NCI-H2107 (cell line): ENCODE results near the gene CDC42BPA.

Experiments used
- DNase-seq: peaks from one replicate; lab custom pipeline; 2025; lab: John Stamatoyannopoulos, UW

CDC42BPA gene

DNA sequence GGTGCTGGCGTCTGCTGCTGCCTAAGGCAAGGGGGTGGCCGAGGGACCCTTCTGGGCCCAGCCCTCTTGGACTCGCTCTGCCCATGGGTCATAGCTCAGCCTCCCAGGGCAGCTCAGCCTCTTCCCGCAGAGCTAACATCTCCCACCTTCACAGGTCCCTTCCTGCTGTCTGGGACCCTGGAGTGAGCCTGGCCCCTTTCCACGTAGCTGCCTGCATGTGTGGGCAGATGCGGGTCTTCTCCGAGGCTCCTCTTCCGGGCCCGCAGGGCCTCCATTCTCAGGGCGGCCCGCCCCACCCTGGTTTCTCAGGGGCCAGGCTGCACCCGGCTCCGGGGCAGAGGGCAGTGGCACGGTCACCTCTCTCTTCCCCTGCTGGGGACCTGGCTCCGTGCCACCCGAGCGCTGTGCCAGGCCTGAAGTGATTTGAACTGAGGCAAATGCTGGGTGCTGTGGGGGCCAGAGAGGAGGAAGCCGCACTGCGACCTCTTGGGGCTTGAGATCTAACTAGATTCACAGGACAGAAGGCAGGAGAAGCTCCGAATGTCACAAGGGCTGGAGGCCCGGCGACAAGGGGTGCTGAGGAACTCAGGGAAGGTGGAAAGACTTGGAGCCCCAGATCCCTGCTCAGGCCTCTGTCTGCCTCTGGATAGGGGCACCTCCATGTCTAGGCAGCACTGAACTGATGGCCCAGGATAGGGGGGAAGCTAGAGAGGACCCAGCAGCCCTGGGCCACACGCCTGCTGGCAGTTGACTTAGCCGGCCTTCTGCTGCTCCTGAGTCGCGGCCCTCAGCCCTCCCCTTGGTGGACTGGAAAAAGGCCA is 337.5 kb downstream of the CDC42BPA start:
- no peak for DNase-seq

DNA sequence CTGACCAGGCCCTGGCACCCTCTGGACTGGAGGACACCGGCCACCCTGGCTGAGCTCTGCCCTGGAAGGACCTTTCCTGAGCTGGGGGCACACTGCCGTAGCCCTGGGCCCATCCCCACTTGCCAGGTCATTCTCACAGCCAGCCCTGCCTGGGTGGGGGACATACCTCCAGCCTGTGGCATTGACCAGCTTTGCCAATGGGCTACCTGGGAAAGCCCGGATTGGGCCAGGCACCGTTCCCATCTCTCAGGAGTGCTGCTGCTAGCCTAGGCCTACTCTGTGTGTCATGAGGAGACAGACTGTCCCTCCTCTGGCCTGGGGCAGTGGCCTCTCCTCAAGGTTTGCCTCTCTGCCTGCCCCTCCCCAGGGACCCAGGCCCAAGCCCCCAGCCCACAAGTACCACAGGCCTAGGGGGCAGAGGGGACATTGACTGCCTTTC is 338.2 kb downstream of the CDC42BPA start:
- no peak for DNase-seq

DNA sequence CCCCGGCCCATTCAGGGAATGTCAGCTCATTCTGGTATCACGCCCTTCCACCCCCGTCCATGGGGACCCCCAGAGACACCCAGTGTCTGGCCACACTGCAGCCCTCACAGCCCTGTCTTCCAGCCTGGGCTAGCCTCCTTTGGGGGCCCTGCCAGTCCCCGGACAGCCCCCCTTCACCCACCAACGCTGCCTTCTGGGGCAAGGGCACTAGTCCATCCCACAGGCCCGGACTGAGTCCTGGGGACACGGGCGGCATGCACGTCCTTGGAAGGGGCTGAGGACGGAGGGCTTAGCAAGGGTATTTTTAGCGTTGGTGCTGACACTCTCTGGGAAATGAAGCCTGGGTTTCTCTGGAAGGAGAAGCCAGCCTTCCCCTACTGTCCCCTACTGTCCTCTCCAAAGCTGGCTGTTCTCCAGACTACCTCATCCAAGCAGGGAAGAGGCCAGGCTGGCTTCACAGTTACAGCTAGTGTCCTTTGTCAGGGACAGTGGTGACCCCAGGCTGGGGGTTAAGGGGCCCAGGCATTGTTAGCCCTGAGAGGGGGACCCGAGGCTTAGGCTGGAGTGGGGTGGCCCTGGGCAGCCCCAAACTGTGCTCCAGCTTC is 338.7 kb downstream of the CDC42BPA start:
- no peak for DNase-seq

DNA sequence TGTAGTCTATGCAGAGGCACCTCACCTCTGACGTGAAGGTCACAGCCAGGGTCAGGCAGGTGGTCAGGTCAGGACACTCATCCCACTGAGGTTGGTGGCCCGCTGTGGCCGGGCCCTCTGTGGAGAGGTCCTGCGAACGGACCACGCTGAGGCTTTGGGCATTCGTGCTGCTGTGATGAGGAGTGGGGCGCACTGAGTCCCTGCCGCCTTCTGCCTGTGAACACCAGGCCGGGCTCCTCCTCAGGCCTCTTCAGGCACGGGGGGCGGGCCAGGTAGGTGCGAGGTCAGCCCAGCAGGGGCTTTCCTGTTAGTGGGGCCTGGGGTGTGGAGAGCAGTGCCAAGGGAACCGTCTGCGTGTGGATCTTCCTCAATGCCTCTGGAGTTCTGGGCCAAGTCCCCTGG is 339.2 kb downstream of the CDC42BPA start:
- no peak for DNase-seq

DNA sequence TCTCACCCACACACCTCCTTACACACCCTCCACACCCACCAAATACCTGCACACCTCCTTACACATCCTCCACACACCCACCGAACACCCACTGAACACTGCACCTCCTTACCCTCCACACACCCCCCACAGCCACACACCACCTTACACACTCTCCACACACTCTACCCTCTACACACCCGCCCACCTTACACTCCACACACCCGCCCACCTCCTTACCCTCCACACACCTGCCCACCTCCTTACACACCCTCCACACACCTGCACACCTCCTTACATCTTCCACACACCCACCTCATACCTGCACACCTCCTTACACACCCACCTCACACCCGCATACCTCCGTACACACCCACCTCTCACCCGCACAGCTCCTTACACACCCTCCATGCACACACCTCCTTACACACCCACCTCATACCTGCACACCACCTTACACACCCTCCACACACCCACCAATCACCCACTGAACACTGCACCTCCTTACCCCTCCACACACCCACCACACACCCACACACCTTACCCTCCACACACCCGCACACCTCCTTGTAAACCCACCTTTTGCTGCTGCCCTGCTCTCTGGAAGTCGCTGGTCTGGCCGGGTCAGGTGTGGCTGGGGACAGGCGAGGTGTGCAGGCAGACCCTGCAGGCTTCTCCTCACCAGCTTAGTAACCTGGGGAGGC is 339.7 kb downstream of the CDC42BPA start:
- DNase-seq: no peak

DNA sequence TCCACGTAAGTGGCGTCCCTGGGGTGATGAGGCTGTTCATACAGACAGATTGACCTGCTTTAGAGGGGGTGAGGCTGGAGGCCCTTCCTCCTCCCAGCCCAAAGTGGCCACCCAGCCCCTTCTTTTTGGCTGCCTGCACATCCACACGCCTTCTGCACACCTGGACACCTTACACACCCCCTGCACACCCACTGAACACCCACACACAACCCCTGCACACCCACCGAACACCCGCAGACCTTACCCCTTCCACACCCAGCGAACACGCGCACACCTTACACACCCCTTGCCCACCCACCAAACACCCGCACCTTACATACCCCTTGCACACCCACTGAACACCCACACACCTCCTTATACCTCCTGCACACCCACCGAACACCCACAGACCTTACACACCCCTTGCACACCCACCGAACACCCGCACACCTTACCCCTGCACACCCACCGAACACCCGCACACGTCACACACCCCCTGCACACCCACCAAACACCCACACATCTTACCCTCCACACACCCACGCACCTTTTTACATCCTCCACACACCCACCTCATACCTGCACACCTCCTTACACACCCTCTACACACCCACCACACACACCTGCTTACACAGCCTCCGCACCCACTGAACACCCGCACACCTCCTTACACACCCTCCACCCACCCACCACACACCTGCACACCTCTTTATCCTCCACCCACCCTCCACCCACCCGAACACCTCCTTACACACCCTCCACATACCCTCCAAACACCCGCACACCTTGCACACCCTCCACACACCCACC is 340.5 kb downstream of the CDC42BPA start:
- DNase-seq: no peak

DNA sequence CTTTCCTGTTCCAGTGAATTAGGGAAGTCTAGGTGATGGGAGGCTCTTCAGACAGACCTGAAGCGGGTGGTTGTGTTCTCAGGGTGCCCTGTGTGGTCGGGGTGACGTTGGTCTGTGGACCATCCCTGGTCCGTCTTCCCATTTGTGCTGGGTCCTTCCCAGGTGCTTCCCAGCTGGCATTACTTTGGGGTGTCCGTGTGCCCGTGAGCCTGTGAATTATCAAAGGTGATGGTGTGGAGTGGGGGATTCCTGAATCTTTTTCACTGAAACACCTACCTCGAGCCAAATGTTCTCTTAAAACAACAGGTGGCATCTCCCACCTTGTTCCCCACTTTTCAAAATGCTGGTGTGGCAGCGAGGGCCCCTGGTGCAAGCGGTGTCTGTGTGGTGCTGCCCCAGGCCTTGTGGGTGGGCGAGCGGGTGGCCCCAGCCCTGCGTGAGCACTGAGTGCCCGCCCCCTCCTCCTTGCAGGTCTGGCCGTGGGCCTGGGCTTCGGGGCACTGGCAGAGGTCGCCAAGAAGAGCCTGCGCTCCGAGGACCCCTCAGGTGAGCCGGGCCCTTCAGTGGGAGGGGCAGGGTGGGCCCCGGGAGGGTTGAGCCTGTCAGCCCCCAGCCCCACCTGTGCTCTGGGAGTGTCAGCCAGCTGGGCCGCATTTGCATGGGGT is 341.2 kb downstream of the CDC42BPA start:
- DNase-seq: no peak

DNA sequence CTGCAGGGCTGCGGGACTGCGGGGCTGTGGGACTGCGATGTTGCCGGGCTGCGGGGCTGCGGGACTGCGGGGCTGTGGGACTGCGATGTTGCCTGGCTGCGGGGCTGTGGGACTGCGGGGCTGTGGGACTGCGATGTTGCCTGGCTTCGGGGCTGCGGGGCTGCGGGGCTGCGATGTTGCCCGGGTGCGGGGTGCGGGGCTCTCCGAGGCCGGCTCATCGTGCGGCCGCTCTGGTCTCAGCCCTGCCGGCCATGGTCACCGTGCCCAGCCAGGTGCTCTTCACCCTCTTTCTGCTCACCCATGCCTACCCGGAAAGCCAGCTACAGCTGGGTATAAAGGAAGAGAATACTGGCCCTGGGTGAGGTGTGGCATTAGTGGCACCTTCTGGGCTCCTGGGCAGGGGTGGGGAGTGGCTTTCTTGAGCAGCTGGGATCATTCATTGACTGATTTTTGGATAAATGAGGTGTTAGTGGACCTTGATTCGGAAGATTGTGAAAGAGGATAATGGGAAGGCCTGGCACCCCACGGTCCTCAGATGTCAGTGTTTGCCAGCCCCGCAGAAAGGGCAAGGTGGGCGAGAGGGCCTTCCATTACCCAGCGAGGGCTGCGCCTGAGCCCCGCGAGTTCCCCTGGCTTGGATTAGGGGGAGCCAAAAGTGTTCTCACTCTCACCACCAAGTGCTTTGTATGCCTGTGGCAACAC is 341.9 kb downstream of the CDC42BPA start:
- no peak for DNase-seq

DNA sequence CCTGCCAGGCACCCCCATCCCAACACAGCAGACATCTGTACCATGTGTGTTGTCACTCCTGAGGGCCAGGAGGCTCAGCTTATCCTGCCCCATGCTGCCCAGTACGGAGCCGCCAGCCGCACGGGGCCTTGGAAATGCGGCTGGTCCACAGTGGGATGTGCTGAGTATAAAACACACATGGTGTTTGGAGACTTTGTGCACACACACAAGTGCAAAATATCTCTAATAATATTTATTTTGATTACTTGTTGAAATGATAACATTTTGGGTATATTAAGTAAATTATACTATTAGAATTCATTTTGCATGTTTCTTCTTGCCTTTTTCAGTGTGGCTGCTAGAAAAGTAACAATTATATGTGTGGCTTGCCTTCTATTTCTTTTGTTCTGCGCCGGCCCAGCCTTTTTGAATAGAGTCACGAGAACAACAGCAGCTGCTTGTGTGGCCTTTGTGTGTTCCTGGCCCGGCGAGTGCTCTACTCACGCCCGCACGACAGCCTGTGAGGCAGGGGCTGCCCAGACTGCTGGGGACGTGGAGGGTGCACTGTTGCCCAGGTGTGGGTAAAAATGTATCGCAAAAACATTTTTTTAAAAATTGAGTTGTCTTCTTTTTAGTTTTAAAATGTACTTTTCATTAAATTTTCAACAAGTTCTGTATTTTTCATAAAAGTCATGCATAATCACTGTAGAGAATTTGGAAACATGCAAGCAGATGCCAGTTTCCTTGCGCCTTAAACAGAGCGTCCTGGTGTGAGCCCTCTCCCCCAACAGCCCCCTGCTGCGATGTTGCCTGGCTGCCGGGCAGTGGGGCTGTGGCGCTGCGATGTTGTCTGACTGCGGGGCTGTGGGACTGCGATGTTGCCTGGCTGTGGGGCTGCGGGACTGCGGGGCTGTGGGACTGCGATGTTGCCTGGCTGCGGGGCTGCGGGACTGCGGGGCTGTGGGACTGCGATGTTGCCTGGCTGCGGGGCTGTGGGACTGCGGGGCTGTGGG is 342.7 kb downstream of the CDC42BPA start:
- peak; percentile 82 for DNase-seq

DNA sequence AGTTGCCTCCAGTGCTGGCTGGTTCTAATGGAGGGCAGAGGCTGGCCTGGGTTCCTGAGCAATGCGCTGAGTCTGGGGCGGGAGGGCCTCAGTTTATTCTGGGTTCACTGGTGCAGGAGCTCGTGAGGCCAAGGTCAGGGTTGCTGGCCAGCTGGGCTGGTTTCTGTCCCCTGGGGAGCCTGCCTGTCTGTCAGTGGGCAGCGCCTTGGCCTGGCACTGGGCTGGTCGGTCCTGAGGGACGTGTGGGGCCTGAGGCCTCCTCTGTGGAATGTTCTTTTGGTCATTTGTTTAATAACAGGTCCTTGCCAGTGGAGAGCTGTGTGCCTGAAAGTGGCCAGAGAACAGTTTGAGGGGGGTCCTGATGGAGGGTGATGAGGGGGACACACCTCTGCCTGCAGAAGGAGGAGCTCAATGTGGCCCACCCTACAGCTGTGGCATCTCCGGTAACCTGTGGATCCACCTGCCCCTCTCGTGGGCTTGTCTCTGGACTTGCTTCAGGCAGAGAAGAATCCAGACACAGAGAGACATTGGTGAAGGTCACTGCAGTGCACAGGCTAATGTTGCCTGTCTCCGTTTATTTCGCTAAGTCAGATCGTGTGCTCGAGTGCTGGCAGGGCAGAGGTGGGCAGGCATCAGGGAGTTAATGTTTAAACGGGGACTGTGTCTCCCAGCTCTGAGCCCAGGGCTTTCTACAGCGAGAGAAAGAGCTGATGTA is 343.6 kb downstream of the CDC42BPA start:
- no peak for DNase-seq

DNA sequence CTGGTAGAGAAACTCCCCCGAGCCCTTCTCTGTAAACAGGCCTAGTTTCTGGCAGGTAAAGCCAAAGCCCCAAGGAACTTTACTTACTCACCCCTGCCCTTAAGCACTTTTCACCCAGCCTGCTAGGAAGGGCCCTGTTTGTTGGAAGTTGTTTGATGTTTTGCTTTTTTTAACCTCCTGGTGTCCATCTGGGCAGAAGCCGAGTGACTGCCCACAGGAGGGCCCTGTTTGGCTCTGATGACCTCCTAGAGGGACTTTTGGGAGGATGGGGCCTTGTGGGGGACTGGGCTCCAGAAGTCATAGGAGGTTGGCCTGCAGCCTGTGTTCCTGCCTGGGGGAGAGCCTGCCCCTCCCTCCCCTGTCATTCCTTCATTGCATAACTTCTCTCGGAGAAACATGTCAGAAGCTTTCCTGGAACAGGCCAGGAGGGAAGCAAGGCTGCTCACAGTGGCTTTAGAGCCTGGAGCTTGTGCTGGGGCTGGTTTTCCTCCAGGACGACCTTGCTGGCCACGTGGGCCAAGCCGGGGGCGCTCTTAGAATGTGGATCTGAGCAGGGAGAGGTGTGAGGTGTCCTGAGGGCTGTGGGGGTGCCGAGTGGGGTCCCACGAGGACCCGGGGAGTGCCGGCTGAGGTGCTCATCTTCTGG is 344.3 kb downstream of the CDC42BPA start:
- no peak for DNase-seq

DNA sequence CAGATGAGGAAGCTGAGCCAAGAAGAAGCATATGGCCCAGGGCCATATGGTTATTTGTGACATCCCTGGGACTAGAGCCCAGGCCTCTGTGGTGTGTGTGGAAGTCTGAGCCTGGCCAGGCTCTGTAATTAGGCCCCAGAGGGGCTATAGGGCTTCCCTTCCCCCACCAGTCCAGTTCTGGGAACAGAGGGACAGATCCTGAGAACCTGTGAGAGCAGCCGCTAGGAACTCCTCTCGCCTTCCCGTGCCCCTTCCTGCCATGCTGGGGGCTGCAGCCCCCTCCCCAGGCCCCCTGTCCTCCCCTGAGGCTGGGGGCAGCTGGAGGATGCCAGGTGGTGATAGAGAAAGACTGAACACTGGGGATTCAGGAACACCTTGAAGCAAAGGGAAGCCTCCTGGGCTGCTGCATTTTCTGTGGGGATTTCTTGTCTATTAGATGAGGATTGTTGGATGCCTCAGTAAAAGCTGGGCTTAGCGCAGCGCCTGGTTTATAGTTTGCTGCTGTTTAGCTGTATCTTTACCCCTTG is 344.9 kb downstream of the CDC42BPA start:
- DNase-seq: no peak

DNA sequence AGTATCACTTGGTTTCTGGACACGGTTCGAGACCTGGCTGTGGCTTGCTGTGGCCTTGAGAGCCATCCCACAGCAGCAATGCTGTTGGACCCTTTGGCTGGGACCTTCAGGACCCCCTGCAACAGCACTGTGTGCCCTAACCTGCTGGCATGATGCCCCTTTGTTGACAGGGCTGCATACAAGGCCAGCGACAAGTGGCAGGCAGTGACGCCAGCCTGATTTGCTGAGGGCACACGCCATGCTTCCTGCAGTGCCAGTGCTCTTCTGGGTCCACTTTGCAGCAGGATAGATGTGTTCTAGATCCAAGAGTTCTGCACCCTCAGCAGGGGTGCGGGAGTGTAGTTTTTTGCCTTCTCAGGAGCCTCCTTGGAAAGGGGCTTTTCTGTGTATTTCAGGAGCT is 345.4 kb downstream of the CDC42BPA start:
- no peak for DNase-seq

DNA sequence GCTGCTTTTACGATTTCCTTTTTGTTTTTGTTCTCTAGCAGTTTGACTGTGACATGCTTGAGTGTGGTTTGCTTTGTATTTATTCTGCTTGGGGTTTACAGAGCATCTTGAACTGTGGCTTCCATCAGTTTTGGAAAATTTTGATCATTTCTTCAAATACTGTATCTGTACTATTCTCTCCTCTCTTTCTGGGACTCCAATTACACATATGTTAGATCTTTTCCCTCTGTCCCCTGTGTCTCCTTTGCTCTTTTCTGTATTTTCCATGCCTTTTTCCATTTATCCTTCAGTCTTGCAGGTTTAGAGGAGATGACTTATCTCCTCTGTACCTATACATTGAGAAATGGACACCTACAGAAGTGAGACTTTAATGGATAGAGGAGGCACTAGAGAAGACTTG is 346.5 kb downstream of the CDC42BPA start:
- DNase-seq: no peak

DNA sequence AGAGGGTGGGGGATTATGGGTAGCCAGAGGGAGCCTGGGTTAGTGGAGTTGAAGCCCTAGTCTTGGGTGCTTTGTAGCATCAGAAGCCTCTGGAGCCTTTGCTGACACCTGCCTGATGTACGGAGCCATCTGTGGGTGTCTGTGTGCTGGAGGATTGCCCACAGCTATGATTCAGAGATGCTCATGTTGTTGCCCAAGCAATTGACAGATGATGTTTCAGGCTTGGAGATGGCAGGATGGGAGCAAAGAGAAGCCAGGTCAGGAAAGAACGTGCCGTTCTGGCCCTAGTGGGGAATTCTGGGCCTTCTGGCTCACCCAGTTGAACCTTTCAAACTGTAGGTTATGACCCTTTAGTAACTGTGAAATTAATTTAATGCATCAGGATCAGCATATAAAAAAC is 350.6 kb downstream of the CDC42BPA start:
- DNase-seq: no peak

DNA sequence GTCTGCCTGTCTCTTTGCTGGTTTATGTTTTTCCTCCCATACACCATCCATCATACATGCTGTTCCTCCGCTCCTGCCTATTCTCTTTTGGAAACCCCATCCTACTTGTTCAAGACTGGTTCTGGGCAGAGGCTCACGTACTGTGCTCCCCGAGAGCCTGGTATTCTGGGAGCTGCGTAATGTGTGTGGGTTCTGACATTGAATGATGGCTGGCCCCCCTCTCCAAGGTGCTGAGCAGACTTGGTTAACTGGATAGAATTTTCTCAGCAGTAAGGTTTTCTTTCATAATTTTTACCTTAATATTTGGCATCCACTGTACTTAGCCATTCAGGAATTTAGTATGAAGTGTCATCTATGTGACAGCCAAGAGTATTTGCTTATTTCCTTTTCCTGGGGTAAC is 351.6 kb downstream of the CDC42BPA start:
- no peak for DNase-seq

DNA sequence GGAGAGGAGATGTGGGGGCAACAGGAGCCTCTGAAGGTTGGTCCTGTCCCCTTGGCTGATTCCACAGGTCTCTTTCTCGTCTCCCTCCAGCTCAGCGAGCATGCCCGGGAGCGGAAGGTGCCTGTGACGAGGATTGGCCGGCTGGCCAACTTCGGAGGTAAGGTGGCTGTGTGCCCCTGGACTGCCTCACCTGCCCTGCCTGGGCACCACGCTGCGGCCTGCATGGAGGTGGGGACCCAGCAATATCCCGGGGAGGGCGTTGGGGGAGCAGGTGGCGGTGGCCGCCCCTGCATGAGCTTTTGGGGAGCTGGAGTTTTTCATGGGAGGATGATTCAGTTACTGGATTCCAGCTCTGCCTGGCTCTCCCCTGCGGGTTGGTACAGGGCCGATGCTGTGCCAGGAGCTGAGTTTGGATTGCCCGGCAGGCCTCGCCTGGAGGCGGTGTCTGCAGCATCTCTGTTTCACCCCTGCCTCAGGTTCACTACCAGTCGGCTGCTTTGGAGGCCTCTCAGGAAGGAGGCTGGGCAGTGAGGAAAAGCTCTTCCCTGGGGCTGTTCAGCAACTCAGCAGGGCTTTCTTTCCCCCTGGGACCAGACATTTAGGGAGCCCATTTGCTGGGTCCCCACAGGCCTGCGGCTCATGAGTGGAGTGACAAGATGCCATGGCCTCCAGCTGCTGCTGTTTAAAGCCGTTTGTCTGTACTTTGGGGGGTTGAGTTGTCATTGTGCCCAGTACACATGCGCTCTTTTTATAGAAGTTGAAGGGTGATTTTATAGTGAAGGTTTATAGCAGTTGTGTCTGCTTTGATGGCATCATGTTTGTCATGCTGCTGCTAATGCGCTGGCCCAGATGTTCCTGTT is 352.5 kb downstream of the CDC42BPA start:
- no peak for DNase-seq
